Activated CD8-positive, alpha-beta memory T cell treated with anti-CD3 and anti-CD28 coated beads, Interleukin-2, amount 50 U/mL, for 24 hours (primary cell): Measurements from ENCODE around the gene LIN7A.

Experiments
- DNase-seq: peaks from one replicate; pipeline ENCODE4 v3.0.0-alpha.2; 2020; ENCODE audit errors: extremely low read depth

The LIN7A gene

DNA sequence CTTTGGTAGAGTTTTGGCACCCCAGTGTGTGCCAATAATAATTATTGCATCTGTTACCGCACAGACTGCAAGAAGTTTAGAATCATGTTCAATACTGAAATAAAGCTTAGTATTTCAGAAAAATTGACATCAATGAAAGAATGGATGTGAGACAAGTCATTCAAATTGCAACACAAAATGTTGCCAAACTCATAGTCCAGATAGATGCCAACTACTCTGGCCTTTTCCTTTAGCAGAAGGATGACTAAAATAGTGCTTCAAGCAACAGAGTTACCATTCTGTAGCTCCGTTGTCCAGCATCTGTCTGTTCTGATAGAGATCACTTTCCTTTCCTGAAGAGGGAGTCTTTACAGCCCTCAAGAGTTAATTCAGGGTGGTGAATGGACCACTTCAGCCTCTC, 77.5 kb downstream of the LIN7A start:
- no peak for DNase-seq

DNA sequence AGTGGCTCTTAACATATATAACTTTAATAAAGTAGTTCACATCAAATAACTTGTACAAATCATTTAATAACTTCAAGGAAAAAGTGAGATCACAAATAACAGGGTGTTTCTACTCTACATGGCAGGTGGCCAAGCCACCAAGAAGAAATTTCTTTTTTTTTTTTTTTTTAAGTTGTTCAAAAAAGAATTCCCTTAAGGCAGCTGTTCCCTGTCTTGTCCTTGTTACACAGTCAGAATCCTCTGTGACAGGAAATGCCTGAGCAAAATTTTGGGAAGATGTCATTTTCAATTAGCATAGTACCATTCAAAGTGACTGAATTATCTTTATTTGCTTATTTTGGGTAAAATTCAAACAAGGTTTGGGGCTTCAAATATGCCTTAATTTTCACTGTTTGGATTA, 79.4 kb downstream of the LIN7A start:
- no peak for DNase-seq

DNA sequence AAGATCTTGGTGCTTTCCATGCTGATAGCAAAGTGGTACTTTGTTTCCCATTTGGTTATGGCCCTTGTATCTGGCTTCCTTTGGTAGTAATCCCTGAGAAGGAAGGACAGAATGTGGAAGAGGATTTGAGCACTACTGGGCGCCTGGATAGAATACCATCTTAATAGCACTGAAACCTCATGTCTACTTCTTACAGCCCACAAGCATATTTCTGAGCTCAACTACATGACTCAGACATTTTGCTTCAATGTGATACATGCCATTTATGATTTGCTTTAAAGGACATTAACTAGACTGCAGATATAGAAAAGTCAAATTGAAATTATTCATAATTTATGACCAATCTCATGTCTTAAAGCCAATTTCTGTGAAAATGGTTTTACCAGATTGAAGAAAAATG, 80.4 kb downstream of the LIN7A start:
- DNase-seq = no peak

DNA sequence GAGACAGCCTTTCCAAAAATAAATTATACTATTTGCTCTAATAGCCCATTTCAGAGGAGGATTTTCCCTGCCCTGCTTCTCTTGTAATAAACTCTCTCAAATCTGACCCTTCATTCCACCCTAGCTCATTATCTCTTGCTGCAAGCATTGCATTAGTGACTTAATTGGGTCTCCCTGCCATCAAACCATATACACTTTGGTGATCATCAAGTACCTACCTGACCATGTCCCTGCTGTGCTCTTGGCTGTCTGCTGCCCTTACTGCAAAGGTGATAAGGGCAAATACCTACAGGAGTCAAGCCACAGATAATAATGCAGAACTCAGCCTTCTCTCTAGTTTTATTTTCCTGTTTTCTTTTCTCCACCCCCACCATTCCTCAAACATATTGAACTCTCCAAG, 88.4 kb downstream of the LIN7A start:
- no peak for DNase-seq

DNA sequence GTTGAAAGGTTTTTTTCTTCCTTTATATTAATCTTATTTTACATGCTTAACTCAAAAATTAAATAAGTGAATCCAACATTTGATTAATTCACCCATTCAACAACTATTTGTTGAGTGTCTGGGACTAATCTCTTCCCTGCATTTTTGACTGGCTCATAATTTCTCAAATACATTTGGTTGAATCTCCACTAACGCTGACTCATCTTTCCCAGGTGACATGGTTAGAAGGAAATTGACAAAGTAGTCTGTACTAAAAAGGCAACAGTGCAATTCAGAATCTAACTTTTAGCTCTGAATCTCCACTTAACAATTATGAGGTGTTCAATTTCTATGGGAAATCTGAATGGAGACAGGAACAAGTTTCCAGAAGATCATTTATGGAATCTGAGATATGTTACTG, 88.9 kb downstream of the LIN7A start:
- DNase-seq = no peak

DNA sequence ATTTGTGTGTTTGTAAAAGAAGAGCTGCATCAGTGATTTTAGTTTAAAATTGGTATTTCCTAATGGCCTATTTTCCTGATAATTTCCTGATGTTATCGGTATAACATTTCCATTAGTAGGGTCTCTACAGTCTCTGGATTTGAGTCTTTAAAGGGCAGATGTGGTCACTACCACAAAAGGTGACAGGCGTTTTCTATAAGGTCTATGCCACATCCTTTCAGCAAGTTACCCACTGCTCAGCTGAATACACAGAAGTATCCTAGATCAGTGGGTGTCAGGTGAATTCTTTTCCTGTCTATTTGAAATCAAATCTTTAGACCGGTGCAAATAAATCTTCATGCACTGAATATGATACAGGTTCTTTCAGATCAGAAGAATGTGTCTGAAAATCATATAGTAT, 90.2 kb downstream of the LIN7A start:
- no peak for DNase-seq

DNA sequence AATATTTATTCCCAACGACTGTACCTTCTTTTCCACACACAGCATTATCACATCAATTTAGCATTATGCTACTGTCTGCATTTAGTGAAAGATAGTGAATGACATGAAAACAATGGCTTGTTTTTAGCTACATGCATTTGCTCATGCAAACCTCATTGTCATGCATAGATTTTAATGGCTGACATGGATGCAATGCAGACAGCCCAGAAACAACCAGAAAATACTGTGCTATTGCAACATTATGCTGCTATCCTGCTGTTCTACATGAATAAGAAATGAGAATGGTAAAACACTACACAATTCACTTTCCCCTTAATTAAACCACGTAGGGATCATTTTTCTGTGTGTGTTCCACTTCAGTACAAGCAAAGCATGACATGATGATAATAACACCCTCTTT, 90.8 kb downstream of the LIN7A start:
- DNase-seq = no peak

DNA sequence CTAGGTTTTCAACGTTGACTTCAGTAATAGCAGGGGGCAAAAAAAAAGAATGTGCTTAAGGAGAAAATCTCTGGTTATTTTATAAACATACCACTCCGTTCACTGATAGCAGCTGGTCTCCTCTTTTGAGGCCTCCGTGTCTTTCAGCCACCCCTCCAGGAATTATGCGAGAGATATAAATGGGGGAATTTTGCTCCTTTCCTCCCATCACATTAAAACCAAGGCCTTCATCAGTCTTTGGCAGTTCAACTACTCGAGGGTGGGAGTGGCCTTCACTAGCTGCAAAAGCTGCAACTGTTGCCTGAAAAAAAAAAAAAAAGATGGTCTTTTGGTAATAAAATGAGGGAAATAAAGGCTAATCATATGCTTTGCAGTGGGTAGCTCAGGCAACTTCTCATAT, 92.1 kb downstream of the LIN7A start:
- DNase-seq = no peak

DNA sequence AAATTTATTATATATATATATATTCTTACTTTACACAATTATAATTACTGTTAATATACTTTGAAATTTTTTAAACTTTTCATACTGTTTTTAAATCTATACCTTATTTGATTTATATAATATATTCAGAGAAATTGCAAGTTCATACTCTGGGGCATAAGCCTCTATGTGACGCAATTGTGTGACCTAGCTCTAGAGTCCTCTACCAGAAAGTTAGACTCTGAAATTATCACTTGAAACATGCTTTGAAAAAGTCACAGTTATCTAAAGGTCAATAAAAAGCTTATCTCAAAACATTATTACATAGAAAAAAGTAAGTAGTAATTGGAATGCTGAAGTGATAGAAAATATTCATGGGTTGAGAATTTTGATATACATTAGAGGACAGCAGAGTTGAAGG, 93.8 kb downstream of the LIN7A start:
- no peak for DNase-seq

DNA sequence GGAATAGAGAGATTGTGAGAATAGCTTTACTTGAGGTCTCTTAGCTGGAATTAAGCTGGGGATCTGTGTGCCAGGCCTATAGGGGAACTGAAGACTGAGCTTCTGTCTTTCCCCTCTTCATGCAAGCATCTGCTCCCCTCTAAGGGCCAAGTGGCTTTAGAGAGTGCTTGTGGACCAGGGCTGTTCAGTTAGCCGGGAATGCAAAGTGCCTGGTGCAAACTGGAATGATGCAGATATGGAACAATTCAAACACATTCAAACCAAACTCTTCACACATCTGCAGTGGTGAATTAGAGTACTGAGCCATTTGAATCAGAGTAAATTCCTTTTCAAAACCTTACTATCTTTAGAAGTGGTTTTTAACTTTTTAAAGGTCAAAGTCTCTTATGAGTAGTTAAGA, 99.0 kb downstream of the LIN7A start:
- no peak for DNase-seq

DNA sequence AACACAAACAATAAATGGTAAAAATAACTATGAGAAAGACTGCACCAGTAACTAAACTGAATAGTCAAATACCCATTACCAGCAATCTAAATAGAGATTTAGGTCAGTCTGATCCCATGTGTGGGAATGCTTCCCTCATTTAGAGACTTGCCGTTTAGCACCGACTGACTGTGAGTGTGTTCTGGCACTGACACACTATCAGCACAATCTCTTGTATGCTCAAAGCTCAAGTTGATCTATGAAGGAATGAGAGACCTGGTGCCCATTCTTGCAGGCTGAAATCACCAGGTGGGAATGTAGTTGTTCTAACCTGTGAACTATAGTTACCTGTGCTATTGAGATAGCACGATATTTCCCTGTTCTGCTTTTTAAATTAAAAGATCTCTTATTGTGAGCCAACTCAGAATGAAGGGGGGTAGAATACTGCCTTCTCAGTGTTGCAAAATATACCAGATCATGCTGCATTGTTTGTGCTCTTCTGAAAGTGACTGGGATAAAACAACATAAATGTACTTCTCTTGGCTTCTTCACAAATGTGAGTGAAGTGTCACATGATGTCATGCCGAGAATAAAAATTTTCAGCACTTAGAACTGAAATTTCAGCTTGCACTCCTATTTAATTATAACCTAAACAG, 99.6 kb downstream of the LIN7A start:
- DNase-seq = no peak

DNA sequence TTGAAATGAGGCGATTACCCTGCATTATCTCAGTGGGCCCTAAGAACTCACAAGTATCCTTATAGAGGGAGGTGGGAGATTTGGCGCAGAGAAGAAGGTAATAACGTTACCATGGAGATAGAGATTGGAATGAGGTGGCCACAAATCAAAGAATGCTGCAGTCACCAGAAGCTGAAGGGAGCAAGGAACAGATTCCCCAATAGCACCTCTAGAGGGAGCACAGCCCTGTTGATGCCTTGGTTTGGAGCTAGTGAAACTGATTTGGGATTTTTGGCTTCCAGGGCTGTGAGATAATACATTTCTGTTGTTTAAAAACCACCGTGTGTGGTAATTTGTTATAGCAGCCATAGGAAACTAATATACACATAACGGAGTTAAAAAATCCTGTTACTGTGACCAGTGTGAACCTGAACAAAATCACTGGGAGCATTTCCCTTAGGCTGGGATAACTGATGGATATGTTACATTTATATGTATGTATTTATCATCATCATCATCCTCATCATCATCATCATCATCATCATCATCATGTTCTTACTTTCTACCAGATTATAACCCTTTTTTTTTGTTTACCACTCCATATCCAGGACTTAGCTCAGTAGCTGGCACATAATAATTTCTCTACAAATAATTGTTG, 100.3 kb downstream of the LIN7A start:
- DNase-seq = no peak

DNA sequence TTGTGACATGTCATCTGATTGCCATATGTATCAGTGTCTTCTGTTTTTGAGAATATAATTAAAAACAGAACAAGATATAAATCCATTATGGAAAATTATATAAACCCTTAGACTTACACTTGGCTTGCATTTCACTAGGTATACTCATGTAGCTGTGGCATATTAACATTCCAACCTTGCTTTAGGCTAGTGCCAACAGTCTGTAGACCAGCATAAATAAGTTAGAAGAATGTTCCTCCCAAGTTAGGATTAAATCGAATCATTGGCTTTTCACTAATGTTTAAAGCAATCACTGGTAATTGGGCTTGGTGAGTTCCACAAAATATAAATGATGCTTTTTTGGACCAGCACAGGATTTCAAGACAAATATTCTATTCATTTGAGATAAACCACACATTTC, 103.0 kb downstream of the LIN7A start:
- DNase-seq = no peak

DNA sequence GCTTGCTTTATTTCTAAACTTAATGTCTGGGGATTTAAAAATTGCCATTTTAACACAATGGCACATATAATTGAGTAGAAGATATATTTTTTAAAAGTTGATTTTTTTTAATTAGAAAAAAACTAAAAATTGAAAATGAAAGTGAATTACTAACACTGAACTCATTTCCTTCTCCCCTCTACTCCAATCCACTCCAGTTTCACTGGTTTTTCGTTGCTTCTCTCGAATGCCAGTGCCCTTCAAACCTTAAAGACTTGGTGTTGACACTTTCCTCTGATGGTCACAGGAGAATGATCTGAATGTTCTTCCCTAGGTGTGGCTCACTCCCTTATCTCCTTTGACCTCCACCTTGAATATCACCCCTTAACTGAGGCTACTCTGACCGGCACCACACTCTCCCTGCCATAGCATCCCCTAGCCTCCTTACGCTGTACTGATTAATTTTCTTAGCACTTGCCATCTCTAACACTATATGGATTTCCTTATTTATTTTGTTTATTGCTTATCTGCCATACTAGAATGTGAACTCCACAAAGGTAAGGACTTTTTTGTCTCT, 107.1 kb downstream of the LIN7A start:
- no peak for DNase-seq

DNA sequence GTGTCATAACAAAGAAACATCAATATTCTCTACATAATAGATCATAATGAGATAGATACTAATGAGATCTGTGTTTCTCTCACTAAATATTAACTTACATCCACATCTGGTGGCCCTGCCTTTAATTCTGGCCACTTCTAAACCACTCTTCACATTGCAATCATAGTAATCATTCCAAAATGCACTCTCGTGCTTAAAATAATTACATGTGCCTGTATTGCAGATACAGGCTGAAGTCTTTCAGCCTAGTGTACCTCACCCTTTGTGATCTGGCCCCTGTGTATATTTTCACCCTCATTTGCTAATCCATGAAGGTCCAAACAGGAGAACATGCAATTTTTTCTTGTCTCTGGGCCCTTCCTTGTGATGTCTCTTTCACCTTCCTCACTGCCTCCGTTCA, 108.0 kb downstream of the LIN7A start:
- no peak for DNase-seq

DNA sequence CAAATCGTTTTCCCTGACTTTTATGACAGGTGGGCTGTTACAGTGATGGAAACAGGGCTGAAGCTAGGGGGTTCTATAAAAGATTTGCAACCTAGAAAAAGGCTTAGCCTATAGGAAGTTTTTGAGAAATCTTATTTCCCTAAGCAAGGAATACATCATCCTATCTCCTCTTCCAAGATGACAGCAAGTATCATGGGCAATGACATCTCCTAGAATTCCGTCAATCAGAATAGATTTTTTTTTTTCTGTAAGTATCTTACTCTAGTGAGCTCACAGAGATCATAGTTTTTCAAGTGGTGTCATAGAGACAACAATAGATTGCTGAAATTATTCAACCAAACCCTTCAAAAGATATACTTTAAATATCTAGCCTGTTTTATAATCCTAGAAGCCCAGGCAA, 112.2 kb downstream of the LIN7A start:
- no peak for DNase-seq

DNA sequence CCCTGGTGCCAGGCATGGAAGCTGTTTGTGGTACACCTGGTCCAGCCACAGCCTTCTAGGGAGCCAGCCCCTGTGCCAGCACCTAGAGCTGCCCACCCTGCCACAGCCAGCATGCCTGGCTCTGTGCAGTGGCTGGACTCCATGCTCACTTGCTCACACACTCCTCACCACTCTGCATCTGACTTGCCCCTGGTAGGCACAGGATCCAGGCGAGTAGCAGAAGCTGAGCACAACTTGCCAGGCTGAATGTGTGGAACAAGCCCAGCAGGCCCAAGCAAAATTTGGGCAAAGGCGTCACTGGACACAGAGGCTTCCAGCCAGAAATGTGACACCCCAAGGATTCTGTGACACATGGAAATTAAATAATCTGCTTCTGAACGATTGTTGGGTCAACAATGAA, 114.3 kb downstream of the LIN7A start:
- no peak for DNase-seq

DNA sequence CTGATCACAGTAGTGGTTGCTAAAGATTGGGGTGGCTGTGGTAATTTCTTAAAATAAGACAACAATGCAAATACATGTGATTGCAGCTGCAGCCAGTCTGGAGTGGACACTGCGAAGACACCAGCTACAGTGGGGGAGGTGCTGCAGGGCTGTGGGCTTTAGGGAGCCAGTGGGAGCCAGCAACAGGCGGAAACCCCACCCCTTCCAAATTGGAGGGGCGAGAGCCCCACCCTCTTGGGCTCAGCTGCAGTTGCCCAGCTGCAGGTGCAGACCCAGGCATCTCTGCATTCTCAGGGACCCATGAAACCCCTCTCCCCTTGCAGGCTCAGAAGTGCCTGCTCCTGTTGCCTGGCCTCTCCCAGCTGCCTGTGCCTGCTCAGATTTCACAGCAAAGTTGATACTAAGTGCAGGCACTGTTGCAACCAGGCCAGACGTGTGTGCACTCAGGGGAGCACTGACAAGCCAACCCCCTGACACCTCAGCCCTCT, 116.2 kb downstream of the LIN7A start:
- DNase-seq = no peak

DNA sequence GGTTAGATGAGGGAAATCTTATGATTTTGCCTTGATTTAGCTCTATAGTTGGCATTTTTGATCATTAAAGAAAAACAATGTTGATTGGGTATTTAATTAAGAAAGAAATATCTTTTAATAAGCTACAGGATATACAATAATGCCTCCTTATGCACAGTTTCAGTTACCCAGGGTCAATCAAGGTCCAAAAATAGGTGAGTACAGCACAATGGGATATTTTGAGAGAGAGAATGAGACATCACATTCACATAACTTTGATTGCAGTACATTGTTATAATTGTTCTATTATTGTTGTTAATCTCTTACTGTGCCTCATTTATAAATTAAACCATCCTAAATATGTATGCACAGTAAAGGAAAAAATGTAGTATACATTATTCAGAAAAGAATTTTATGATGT, 118.9 kb downstream of the LIN7A start:
- DNase-seq = no peak

DNA sequence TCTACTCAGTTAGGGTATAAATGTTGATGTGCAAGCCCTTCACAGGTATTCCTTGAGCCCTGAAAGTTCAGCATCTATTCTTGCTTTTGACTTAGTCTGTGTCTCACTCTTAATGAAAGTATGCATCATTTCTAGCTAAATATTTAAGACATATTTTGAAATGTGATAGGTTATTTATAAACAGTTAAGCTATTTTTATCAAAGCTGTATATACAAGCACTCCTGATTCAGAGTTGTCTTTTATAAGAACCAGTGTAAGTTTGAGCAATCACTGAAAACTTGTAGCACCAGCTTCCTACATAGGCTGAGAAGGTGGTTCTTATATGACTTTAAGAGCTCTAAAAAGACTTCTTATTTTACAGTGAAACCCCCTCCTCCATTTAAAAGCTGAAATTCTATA, 122.4 kb downstream of the LIN7A start:
- DNase-seq = no peak

DNA sequence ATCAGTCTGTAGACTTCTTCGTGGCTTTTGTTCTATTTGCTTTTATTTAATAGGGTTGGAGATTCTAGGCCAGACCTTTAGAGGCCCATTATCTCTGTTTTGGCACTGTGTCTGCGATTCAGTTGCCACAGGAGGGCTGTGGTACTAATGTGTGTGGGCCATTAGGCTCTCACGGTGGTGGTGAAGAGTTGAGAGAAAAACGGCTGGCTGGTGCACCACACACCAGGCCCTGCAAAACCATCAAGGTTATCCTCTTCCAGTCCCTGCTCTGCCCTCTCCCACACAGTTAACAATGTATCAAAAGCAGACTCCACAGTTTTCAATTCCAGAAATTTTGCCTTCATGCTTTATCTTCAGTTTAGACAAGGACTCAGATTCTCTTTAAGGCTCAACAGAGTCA, 123.3 kb downstream of the LIN7A start:
- no peak for DNase-seq

DNA sequence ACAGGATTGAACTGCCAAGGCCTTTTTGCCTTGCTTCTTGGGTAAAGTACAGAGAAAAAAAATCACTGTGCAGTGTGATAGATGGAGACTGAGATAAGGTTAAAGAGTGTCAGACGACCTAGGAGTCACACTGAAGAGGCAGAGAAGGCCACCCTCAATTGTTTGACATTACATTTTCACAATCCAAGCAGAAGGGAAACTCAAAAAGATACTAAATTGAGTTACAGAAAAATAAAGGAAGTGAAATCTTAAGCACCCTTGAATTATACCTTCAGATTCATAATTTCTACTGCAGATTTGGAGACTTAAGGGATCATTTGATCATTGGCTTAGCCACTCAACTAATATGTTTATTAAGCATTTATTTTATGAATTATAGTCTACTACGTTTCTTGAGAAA, 123.9 kb downstream of the LIN7A start:
- no peak for DNase-seq

DNA sequence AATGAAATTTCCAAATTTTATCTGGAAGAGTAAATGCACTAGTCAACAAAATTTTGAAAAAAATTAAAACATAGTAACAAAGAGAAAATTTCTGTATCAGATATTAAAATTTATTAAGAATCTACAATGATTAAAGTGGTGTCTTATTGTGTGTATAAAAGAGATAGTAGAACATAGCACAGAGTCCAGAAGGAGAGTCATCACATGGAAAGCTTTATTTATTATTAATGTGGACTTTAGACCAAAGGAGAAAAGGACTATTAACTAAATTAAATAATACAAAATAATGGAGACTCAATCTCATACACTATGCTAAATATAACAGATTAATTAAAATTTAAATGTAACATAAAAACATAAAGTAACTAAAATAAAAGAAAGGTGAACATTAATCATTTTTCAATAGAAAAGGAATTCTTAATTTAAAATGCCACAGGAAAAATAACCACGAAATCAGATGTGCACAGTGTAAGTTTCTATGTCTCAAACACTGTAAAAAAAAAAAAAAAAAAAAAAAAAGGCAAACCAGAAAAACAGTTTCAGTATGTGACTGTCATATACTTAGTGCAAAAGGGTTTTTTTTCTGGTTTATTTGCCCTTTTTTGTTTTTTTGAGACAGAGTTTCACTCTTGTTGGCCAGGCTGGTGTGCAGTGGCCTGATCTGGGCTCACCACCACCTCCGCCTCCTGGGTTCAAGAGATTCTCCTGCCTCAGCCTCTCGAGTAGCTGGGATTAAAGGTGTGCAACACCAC, 125.6 kb downstream of the LIN7A start:
- DNase-seq = no peak
